Astrocyte (in vitro differentiated cells and primary cell): ENCODE data around the gene KIF15.

ENCODE experiments used
- CTCF ChIP-seq: IDR thresholded peaks from 2 replicates; pipeline ENCODE4 v1.5.1; 2011; ENCODE audit warnings: low read depth, mild to moderate bottlenecking, inconsistent platforms, low read length, moderate library complexity; ENCODE audit not compliant: insufficient read depth
- EZH2 ChIP-seq: IDR thresholded peaks from 2 replicates; pipeline ENCODE4 v1.6.1; 2012; ENCODE audit warnings: mild to moderate bottlenecking, low read length, inconsistent platforms; ENCODE audit not compliant: insufficient read depth

DNA sequence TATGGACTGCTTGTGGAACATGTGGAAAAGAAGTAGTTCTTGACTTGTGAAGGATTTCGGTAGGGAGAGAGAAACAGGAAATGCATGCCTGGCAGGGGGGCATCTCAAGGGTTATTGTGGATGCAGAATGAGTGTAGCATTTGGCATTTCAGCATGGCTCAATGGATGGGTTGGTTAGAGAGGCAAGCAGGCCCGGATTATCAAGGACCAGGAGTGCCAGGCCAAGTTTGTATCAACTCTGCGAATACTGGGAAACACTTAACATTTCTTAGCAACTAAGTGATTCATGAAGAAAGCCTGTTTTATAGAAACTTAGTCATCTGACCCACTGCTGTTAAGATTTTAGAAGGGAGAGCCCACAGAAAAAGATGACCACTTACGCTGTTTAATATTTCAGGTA is 33.6 kb downstream of the KIF15 start:
- no peak for TF ChIP-seq CTCF
- no peak for TF ChIP-seq EZH2
